HCT116 (cell line): Measurements from ENCODE around the gene EHD3. TPM values are rescaled to one million over a fixed set of nuclear protein-coding genes. Genes with fewer than 3 reads are reported as not detected.

Experiments
- ATAC-seq: fragments of 200-7000 bp; cut with Tn5 transposase; 2 replicates; pipeline ENCODE4 v1.9.1; 2020; ENCODE audit warnings: mild to moderate bottlenecking, moderate library complexity
- BruUV-seq: library from RNA; stranded (reverse); fragments of 400-500 nt; replicated peaks from 2 replicates; lab custom pipeline; 2021; lab: Mats Ljungman, UMichigan
- CTCF ChIA-PET: fragments of 300-600 bp; sonication (Branson Sonifier 250); formaldehyde crosslinking; loops from one replicate; lab custom pipeline; 2021; ENCODE audit warnings: antibody characterized with exemption; lab: Charles Lee
- POLR2A ChIA-PET: fragments of 300-600, 350-600 bp; sonication (Branson Sonifier 250); formaldehyde crosslinking; loops from one replicate; lab custom pipeline; 2021; ENCODE audit warnings: antibody characterized with exemption; lab: Charles Lee
- RAD21 ChIA-PET, 2 experiments: fragments of 300-600 bp; sonication (Branson Sonifier 250); formaldehyde crosslinking; loops; one replicate each; lab custom pipeline; 2023; ENCODE audit warnings: low total read pairs in 2 of 2; ENCODE audit not compliant: uncharacterized antibody in 2 of 2, unreplicated experiment in 2 of 2, low non-redundant PET in 1 of 2; lab: Charles Lee
- DNase-seq: peaks from one replicate; pipeline ENCODE4 v3.0.0-alpha.2; 2010; ENCODE audit warnings: low read depth, low spot score
- H2AFZ ChIP-seq: fragments of 200-600 bp; shearing (Covaris generic), sonication (generic); 2 replicates; pipeline ENCODE4 v1.6.1; 2017; ENCODE audit warnings: low read depth, mixed run types, mixed read lengths, antibody characterized with exemption, low read length; ENCODE audit not compliant: poor library complexity, severe bottlenecking
- H3K27ac ChIP-seq: 2 replicates; pipeline ENCODE4 v1.5.1; 2012; ENCODE audit warnings: low read depth, low read length
- H3K27me3 ChIP-seq: fragments of 200-600 bp; sonication (generic); 2 replicates; pipeline ENCODE4 v1.6.1; 2016; ENCODE audit warnings: mixed run types, low read length, mixed read lengths; ENCODE audit not compliant: insufficient read depth
- H3K36me3 ChIP-seq, 2 experiments: fragments of 200-500 bp in 1 of 2; fragments of 200-600 bp in 1 of 2; sonication (Bioruptor generic) in 1 of 2; sonication (generic) in 1 of 2; 2 replicates each; pipeline versions ENCODE4 v1.5.1 to v1.6.1; 2014 to 2016; ENCODE audit warnings: low read length in 2 of 2, inconsistent platforms in 1 of 2, mixed read lengths in 1 of 2, mixed run types in 1 of 2; ENCODE audit not compliant: insufficient read depth in 2 of 2, control insufficient read depth in 1 of 2
- H3K4me1 ChIP-seq, 2 experiments: fragments of 200-600 bp in 1 of 2; sonication (generic) in 1 of 2; 2 replicates each; pipeline versions ENCODE4 v1.5.1 to v1.6.1; 2012 to 2017; ENCODE audit warnings: low read length in 2 of 2, inconsistent platforms in 1 of 2, mild to moderate bottlenecking in 1 of 2, mixed read lengths in 1 of 2, mixed run types in 1 of 2, moderate library complexity in 1 of 2; ENCODE audit not compliant: insufficient read depth in 2 of 2, control insufficient read depth in 1 of 2
- H3K4me2 ChIP-seq: fragments of 200-600 bp; sonication (generic); 2 replicates; pipeline ENCODE4 v1.6.1; 2017; ENCODE audit warnings: mixed run types, low read length, mixed read lengths
- H3K4me3 ChIP-seq, 2 experiments: fragments of 200-600 bp in 1 of 2; sonication (generic) in 1 of 2; replicated peaks in 1 of 2; 2 replicates each; pipeline ENCODE4 v1.5.1; 2011 to 2016; ENCODE audit warnings: low read length in 2 of 2, control low read depth in 1 of 2, low read depth in 1 of 2, mild to moderate bottlenecking in 1 of 2, mixed read lengths in 1 of 2, mixed run types in 1 of 2
- H3K79me2 ChIP-seq: fragments of 200-600 bp; sonication (generic); 2 replicates; pipeline ENCODE4 v1.6.1; 2017; ENCODE audit warnings: mild to moderate bottlenecking, mixed run types, low read length, moderate library complexity, mixed read lengths; ENCODE audit not compliant: insufficient read depth
- H3K9ac ChIP-seq: fragments of 200-600 bp; sonication (generic); 2 replicates; pipeline ENCODE4 v1.6.1; 2016; ENCODE audit warnings: low read length, mixed read lengths
- H3K9me2 ChIP-seq: fragments of 200-600 bp; sonication (generic), shearing (Covaris generic); 2 replicates; pipeline ENCODE4 v1.6.1; 2017; ENCODE audit warnings: mixed run types, mild to moderate bottlenecking, moderate library complexity; ENCODE audit not compliant: insufficient read depth
- H3K9me3 ChIP-seq, 2 experiments: fragments of 200-500 bp in 1 of 2; fragments of 200-600 bp in 1 of 2; sonication (Bioruptor generic) in 1 of 2; sonication (generic) in 1 of 2; 2 replicates each; pipeline ENCODE4 v1.6.1; 2014 to 2017; ENCODE audit warnings: low read length in 2 of 2, mixed read lengths in 2 of 2, inconsistent platforms in 1 of 2, low read depth in 1 of 2, mild to moderate bottlenecking in 1 of 2, mixed run types in 1 of 2, moderate library complexity in 1 of 2; ENCODE audit not compliant: control insufficient read depth in 1 of 2, insufficient read depth in 1 of 2
- H4K20me1 ChIP-seq: fragments of 200-600 bp; sonication (generic), shearing (Covaris generic); 2 replicates; pipeline ENCODE4 v1.6.1; 2017; ENCODE audit warnings: mixed run types, mild to moderate bottlenecking, moderate library complexity; ENCODE audit not compliant: insufficient read depth
- CBX3 ChIP-seq: IDR thresholded peaks from 2 replicates; pipeline ENCODE4 v1.6.1; 2012; ENCODE audit warnings: low read depth
- ELF1 ChIP-seq: IDR thresholded peaks from 2 replicates; pipeline ENCODE4 v1.6.1; 2012; ENCODE audit warnings: low read depth, borderline replicate concordance
- FOSL1 ChIP-seq: IDR thresholded peaks from 2 replicates; pipeline ENCODE4 v1.6.1; 2012; ENCODE audit warnings: low read depth
- JUND ChIP-seq: IDR thresholded peaks from 2 replicates; pipeline ENCODE4 v1.6.1; 2012
- POLR2AphosphoS5 ChIP-seq: IDR thresholded peaks from 2 replicates; pipeline ENCODE4 v1.6.1; 2011; ENCODE audit warnings: mild to moderate bottlenecking, low read depth, low read length, moderate library complexity
- RAD21 ChIP-seq: IDR thresholded peaks from 2 replicates; pipeline ENCODE4 v1.6.1; 2012; ENCODE audit warnings: low read depth, mild to moderate bottlenecking
- SIN3A ChIP-seq: IDR thresholded peaks from 2 replicates; pipeline ENCODE4 v1.6.1; 2012; ENCODE audit warnings: low read depth
- ZFX ChIP-seq: fragments of 450-650 bp; IDR thresholded peaks from 2 replicates; pipeline ENCODE4 v1.6.1; 2017
- intact Hi-C: fragments of 100-400 bp; cut with micrococcal nuclease; formaldehyde crosslinking; loops from 2 replicates; pipeline ENCODE4 v1.10.0; 2022
- total RNA-seq: library from RNA; stranded (reverse); gene quantifications from one replicate; pipeline ENCODE4 v1.2.1, GENCODE V29; 2021; ENCODE audit not compliant: unreplicated experiment
- TF ChIP-seq, protein P1 (sequence below): IDR thresholded peaks from 2 replicates; pipeline ENCODE4 v1.6.1; 2012; ENCODE audit warnings: low read depth
- TF ChIP-seq, protein P2 (sequence below): IDR thresholded peaks from 2 replicates; pipeline ENCODE4 v1.6.1; 2012
- TF ChIP-seq, protein P3 (sequence below): IDR thresholded peaks from 2 replicates; pipeline ENCODE4 v1.6.1; 2011; ENCODE audit warnings: mild to moderate bottlenecking, low read length, moderate library complexity; ENCODE audit not compliant: insufficient replicate concordance; ENCODE audit errors: extremely low read depth

The EHD3 gene
- total RNA-seq, 1 experiment from 2014 or later: not detected

DNA sequence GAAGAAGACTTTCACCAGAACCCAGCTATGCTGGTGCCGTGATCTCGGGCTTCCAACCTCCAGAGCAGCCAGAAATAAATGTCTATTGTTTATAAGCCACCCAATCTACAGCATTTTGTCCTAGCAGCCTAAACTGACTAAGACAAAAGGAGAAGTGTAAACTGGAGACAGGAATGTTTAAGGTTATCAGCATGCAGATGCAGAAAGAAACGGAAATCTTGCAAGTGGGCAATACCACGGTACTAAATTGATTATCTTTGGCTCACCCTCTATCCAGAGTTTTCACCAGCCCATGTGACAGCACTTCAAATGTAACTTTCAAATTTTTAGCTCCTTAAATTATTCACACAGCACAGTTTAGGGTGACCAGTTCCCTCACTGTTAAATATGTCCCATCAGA is 10.9 kb upstream of the EHD3 start:
- ChIA-PET CTCF (no interaction called here), RAD21 (no interaction called here), POLR2A (no interaction called here)
- DNase-seq (no peak), ATAC-seq (no peak)
- no peak overlapping the region for H3K4me2 ChIP-seq
- BruUV-seq: no TSS peak
- no peaks in the 10 kb centered on the region for H3K9me3 ChIP-seq
- no peak overlapping the region for H3K9ac ChIP-seq
- intact Hi-C loops: no loop called here
- no peaks in the 10 kb centered on the region; the same call in 1 of the 2 replicates for H4K20me1 ChIP-seq
- H3K4me1 ChIP-seq: no peaks in the 10 kb centered on the region
- H3K79me2 ChIP-seq: no peaks in the 10 kb centered on the region
- TF ChIP-seq POLR2AphosphoS5 (no peak), RAD21 (no peak), CBX3 (no peak)
- TF ChIP-seq, protein P1, sequence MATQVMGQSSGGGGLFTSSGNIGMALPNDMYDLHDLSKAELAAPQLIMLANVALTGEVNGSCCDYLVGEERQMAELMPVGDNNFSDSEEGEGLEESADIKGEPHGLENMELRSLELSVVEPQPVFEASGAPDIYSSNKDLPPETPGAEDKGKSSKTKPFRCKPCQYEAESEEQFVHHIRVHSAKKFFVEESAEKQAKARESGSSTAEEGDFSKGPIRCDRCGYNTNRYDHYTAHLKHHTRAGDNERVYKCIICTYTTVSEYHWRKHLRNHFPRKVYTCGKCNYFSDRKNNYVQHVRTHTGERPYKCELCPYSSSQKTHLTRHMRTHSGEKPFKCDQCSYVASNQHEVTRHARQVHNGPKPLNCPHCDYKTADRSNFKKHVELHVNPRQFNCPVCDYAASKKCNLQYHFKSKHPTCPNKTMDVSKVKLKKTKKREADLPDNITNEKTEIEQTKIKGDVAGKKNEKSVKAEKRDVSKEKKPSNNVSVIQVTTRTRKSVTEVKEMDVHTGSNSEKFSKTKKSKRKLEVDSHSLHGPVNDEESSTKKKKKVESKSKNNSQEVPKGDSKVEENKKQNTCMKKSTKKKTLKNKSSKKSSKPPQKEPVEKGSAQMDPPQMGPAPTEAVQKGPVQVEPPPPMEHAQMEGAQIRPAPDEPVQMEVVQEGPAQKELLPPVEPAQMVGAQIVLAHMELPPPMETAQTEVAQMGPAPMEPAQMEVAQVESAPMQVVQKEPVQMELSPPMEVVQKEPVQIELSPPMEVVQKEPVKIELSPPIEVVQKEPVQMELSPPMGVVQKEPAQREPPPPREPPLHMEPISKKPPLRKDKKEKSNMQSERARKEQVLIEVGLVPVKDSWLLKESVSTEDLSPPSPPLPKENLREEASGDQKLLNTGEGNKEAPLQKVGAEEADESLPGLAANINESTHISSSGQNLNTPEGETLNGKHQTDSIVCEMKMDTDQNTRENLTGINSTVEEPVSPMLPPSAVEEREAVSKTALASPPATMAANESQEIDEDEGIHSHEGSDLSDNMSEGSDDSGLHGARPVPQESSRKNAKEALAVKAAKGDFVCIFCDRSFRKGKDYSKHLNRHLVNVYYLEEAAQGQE: no peak
- TF ChIP-seq, protein P2, sequence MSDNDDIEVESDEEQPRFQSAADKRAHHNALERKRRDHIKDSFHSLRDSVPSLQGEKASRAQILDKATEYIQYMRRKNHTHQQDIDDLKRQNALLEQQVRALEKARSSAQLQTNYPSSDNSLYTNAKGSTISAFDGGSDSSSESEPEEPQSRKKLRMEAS: no peak
- no peak overlapping the region for H3K27ac ChIP-seq
- H3K9me2 ChIP-seq: no peaks in the 10 kb centered on the region
- H3K4me3 ChIP-seq: no peak overlapping the region
- no peak overlapping the region for H2AFZ ChIP-seq
- peaks cover 81% of the 10 kb centered on the region for H3K27me3 ChIP-seq
- H3K36me3 ChIP-seq: no peaks in the 10 kb centered on the region

DNA sequence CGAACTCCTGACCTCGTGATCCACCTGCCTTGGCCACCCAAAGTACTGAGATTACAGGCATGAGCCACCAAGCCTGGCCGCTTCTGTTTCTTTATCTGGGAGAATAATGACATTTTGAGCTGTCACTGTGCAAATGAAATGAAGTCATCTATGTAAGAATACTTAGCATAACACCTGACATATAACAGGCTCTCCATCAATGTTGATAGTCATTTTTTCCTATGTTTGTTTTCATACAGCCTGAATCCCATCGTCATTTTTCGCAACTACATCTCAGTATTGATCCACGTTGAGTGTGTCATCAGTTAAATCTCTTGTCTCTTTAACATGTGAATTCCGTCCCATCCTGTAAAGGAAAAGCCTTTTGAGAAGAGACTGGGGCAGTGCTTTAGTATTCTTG is 10.2 kb upstream of the EHD3 start:
- Histone ChIP-seq H3K36me3 (no peaks in the 10 kb centered on the region), H2AFZ (no peak overlapping the region), H3K9me3 (no peaks in the 10 kb centered on the region), H3K9me2 (no peaks in the 10 kb centered on the region), H3K27ac (no peak overlapping the region), H3K27me3 (peaks cover 80% of the 10 kb centered on the region), H4K20me1 (no peaks in the 10 kb centered on the region; the same call in 1 of the 2 replicates), H3K4me1 (no peaks in the 10 kb centered on the region), H3K4me3 (no peak overlapping the region), H3K4me2 (no peak overlapping the region), H3K79me2 (no peaks in the 10 kb centered on the region), H3K9ac (no peak overlapping the region)
- RAD21 ChIA-PET: no interaction called here
- intact Hi-C loops: no loop called here
- no TSS peak for BruUV-seq
- CTCF ChIA-PET: no interaction called here
- DNase-seq (no peak), ATAC-seq (no peak)
- POLR2A ChIA-PET: no interaction called here
- TF ChIP-seq, protein P3, sequence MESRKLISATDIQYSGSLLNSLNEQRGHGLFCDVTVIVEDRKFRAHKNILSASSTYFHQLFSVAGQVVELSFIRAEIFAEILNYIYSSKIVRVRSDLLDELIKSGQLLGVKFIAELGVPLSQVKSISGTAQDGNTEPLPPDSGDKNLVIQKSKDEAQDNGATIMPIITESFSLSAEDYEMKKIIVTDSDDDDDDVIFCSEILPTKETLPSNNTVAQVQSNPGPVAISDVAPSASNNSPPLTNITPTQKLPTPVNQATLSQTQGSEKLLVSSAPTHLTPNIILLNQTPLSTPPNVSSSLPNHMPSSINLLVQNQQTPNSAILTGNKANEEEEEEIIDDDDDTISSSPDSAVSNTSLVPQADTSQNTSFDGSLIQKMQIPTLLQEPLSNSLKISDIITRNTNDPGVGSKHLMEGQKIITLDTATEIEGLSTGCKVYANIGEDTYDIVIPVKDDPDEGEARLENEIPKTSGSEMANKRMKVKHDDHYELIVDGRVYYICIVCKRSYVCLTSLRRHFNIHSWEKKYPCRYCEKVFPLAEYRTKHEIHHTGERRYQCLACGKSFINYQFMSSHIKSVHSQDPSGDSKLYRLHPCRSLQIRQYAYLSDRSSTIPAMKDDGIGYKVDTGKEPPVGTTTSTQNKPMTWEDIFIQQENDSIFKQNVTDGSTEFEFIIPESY: no peak
- TF ChIP-seq FOSL1 (no peak), POLR2AphosphoS5 (no peak), JUND (no peak), ELF1 (no peak), SIN3A (no peak), ZFX (no peak), CBX3 (no peak)
- TF ChIP-seq, protein P2: no peak
